Natural killer cell (primary cell): Measurements from ENCODE around the gene SLC9A4. TPM values are rescaled to one million over a fixed set of nuclear protein-coding genes. Genes with fewer than 3 reads are reported as not detected.

Experiments used
- ATAC-seq, 3 donors: fragments of 150-1000 bp in 2 of 3; fragments of 200-7000 bp in 1 of 3; cut with Tn5 transposase; 1 replicate in 1 of 3; 2 replicates in 2 of 3; pipeline ENCODE4 v1.10.0; 2021; ENCODE audit warnings: mild to moderate bottlenecking in 2 of 3, moderate library complexity in 2 of 3
- DNase-seq, 2 donors: peaks; one replicate each; pipeline versions ENCODE4 v3.0.0 to v3.0.0-alpha.2; 2013 to 2021; ENCODE audit warnings: mixed read lengths in 1 of 2
- H3K27ac ChIP-seq: one replicate; pipeline ENCODE4 v1.5.1; 2013; ENCODE audit warnings: mild to moderate bottlenecking, low read length
- H3K27me3 ChIP-seq: one replicate; pipeline ENCODE4 v1.6.1; 2013; ENCODE audit warnings: low read length; ENCODE audit not compliant: control insufficient read depth, insufficient read depth
- H3K36me3 ChIP-seq: one replicate; pipeline ENCODE4 v1.6.1; 2013; ENCODE audit warnings: low read length; ENCODE audit not compliant: control insufficient read depth, insufficient read depth
- H3K4me1 ChIP-seq: one replicate; pipeline ENCODE4 v1.6.1; 2013; ENCODE audit warnings: low read length; ENCODE audit not compliant: control insufficient read depth, insufficient read depth
- H3K4me3 ChIP-seq: one replicate; pipeline ENCODE4 v1.5.1; 2013; ENCODE audit warnings: low read length
- H3K9me3 ChIP-seq: one replicate; pipeline ENCODE4 v1.6.1; 2013; ENCODE audit warnings: low read length; ENCODE audit not compliant: control insufficient read depth, insufficient read depth
- H3K27ac Mint-ChIP-seq, 2 donors: one replicate each; pipeline ENCODE4 v1.8.0; 2022; ENCODE audit warnings: mild to moderate bottlenecking in 2 of 2, mixed read lengths in 2 of 2, moderate library complexity in 1 of 2
- H3K27me3 Mint-ChIP-seq, 2 donors: one replicate each; pipeline ENCODE4 v1.8.0; 2022; ENCODE audit warnings: low read depth in 2 of 2, mixed read lengths in 2 of 2
- H3K36me3 Mint-ChIP-seq: one replicate; pipeline ENCODE4 v1.8.0; 2022; ENCODE audit warnings: mixed read lengths
- H3K4me1 Mint-ChIP-seq, 2 donors: one replicate each; pipeline ENCODE4 v1.8.0; 2022; ENCODE audit warnings: mixed read lengths in 2 of 2
- H3K4me3 Mint-ChIP-seq: one replicate; pipeline ENCODE4 v1.8.0; 2022; ENCODE audit warnings: mild to moderate bottlenecking, moderate library complexity, mixed read lengths
- H3K9me3 Mint-ChIP-seq, 2 donors: one replicate each; pipeline ENCODE4 v1.8.0; 2022; ENCODE audit warnings: mixed read lengths in 2 of 2
- CTCF ChIP-seq: fragments of 200-600 bp; IDR thresholded peaks from one replicate; pipeline ENCODE4 v1.8.0; 2022; ENCODE audit warnings: antibody characterized with exemption
- WGBS: methylation state at CpG from one replicate; pipeline ENCODE4 v1.1.7; 2013; ENCODE audit warnings: missing lambda C conversion rate; ENCODE audit not compliant: insufficient coverage; 5-methylcytosine and 5-hydroxymethylcytosine counted together
- intact Hi-C: fragments of 100-400 bp; cut with micrococcal nuclease; formaldehyde crosslinking; loops from one replicate; pipeline ENCODE4 v1.14.2; 2022
- total RNA-seq, 4 donors: library from RNA; stranded (reverse); fragments of 120-200 nt in 1 of 4; gene quantifications; one replicate each; pipeline versions ENCODE4 v1.2.3 to v1.2.4, GENCODE V29; 2013 to 2022

SLC9A4 gene
- total RNA-seq, 3 donors from 2014 or later (not counting 1 experiment from before 2014, with no cell fraction given): 0.19 to 0.38 TPM; not detected in 1

- peaks cover 14% of the 10 kb centered on the region for H3K4me1 ChIP-seq
- DNase-seq: no peak
- intact Hi-C loops: no loop called here
- no peak overlapping the region for H3K4me3 ChIP-seq
- no peaks in the 10 kb centered on the region for H3K27me3 ChIP-seq
- peaks cover 29% of the 10 kb centered on the region for H3K36me3 Mint-ChIP-seq
- no peak overlapping the region for H3K4me3 Mint-ChIP-seq
- H3K27ac Mint-ChIP-seq: peak overlapping the region; percentile 78 to 85
- no peaks in the 10 kb centered on the region for H3K9me3 ChIP-seq
- WGBS: 100% methylated on average over 1 of the region's 2 CpGs
- H3K27me3 Mint-ChIP-seq: no peaks in the 10 kb centered on the region
- peak overlapping the region; percentile 25 for H3K27ac ChIP-seq
- no peak for ATAC-seq
- no peaks in the 10 kb centered on the region for H3K9me3 Mint-ChIP-seq
- H3K4me1 Mint-ChIP-seq: peaks cover 29 to 40% of the 10 kb centered on the region in 2 donors
- no peak for TF ChIP-seq CTCF
- peaks cover 30% of the 10 kb centered on the region for H3K36me3 ChIP-seq
Measured at GRCh38 chr2:102455061-102455670, 17.9 kb upstream of the SLC9A4 start.

- no peaks in the 10 kb centered on the region for H3K4me1 ChIP-seq
- peaks cover 7% of the 10 kb centered on the region for H3K36me3 Mint-ChIP-seq
- no CpG with 5 or more reads among the region's 1 CpG for WGBS
Measured at GRCh38 chr2:102460467-102460866, 12.6 kb upstream of the SLC9A4 start.

GRCh38 chr2:102461188-102461587 is 11.8 kb upstream of the SLC9A4 start:
- DNase-seq (no peak), ATAC-seq (no peak)
- no peaks in the 10 kb centered on the region for H3K36me3 ChIP-seq
- no peaks in the 10 kb centered on the region for H3K9me3 ChIP-seq
- intact Hi-C loops: no loop called here
- TF ChIP-seq CTCF: no peak
- H3K4me1 ChIP-seq: no peaks in the 10 kb centered on the region
- H3K27me3 ChIP-seq: no peaks in the 10 kb centered on the region
- Mint-ChIP-seq H3K9me3 (no peaks in the 10 kb centered on the region), H3K27me3 (peaks cover 2 to 10% of the 10 kb centered on the region in 2 donors), H3K36me3 (no peaks in the 10 kb centered on the region), H3K4me1 (no peaks in the 10 kb centered on the region), H3K4me3 (no peak overlapping the region), H3K27ac (no peak overlapping the region)
- no peak overlapping the region for H3K4me3 ChIP-seq
- H3K27ac ChIP-seq: no peak overlapping the region
- WGBS: 94% methylated on average over 6 of the region's 6 CpGs

More at GRCh38 chr2:102460467-102460866, 12.6 kb upstream of the SLC9A4 start:
- no peak for DNase-seq
- Mint-ChIP-seq H3K4me3 (no peak overlapping the region), H3K9me3 (no peaks in the 10 kb centered on the region), H3K27ac (no peak overlapping the region), H3K27me3 (peaks cover 2 to 10% of the 10 kb centered on the region in 2 donors), H3K4me1 (peaks cover 4 to 6% of the 10 kb centered on the region in 2 donors)
- Histone ChIP-seq H3K36me3 (no peaks in the 10 kb centered on the region), H3K27ac (no peak overlapping the region), H3K27me3 (no peaks in the 10 kb centered on the region), H3K4me3 (no peak overlapping the region), H3K9me3 (no peaks in the 10 kb centered on the region)
- no peak for TF ChIP-seq CTCF
- intact Hi-C loops: no loop called here
- no peak for ATAC-seq

- no peaks in the 10 kb centered on the region for H3K27me3 ChIP-seq
- Mint-ChIP-seq H3K27ac (no peak overlapping the region), H3K9me3 (no peaks in the 10 kb centered on the region), H3K36me3 (no peaks in the 10 kb centered on the region), H3K4me3 (no peak overlapping the region), H3K27me3 (peaks cover 2 to 14% of the 10 kb centered on the region in 2 donors), H3K4me1 (no peaks in the 10 kb centered on the region)
- no peaks in the 10 kb centered on the region for H3K36me3 ChIP-seq
- 97% methylated on average over 5 of the region's 5 CpGs for WGBS
- H3K9me3 ChIP-seq: no peaks in the 10 kb centered on the region
- ATAC-seq (no peak), DNase-seq (no peak)
- H3K4me3 ChIP-seq: no peak overlapping the region
- H3K4me1 ChIP-seq: no peaks in the 10 kb centered on the region
- H3K27ac ChIP-seq: no peak overlapping the region
- TF ChIP-seq CTCF: no peak
- intact Hi-C loops: no loop called here
Measured at GRCh38 chr2:102463160-102463559, 9.9 kb upstream of the SLC9A4 start.
